Stimulated activated CD4-positive, alpha-beta T cell treated with anti-CD3 and anti-CD28 coated beads, TNF-alpha, amount 100 ng/mL, for 24 hours (primary cell): ENCODE results near the gene KIF4A.

ENCODE experiments used
- DNase-seq, 3 experiments: peaks; one replicate each; pipeline ENCODE4 v3.0.0-alpha.2; 2020; ENCODE audit warnings: low read depth in 3 of 3

Gene KIF4A

GRCh38 chrX:70437921-70438665 lies 148.2 kb downstream of the KIF4A start:
- DNase-seq = no peak

- no peak for DNase-seq
These were observed 149.1 kb downstream of the KIF4A start for GRCh38 chrX:70439016-70439415.

- DNase-seq = no peak
These were observed 152.3 kb downstream of the KIF4A start for GRCh38 chrX:70442224-70442623.

DNA sequence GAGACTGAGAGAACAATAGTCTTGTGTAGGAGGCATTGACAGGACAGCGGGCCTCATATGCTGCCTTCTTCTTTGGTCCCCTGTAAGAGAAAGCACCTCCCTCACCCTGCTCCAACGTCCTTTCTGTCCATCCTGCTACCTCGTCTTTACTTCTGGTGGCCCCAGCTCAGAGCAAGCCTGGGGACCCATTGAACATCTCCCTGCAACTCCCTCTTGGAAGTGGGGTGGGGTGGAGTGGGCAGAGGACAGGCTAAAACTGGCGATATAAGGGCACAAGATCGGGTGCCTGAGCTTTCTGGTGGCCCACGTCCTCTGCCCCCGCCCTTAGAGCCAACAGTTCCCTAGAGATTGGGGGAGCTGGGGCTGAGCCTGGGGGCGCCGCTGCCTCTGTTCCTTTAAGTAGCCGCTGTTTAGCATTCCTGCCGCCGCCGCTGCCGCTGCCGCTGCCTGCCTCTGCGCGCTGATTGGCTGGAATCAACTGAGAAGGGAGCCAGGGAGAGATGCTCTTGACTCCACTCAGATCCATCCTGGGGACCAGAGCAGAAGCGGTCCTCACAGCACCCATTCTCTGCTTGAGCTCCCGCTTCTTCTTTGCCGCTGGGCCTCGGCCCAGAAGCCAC lies 154.5 kb downstream of the KIF4A start, which contains the start of gene DLG3:
Gene DLG3, plus strand, starts transcription at position 510 of the 620 bp plus-strand sequence. CDS start 367 bp downstream, outside the sequence.
- DNase-seq = no peak

- DNase-seq = no peak
These were observed 155.2 kb downstream of the KIF4A start for GRCh38 chrX:70444946-70445656.

- no peak for DNase-seq
These were observed 156.0 kb downstream of the KIF4A start for GRCh38 chrX:70445951-70446350.

DNA sequence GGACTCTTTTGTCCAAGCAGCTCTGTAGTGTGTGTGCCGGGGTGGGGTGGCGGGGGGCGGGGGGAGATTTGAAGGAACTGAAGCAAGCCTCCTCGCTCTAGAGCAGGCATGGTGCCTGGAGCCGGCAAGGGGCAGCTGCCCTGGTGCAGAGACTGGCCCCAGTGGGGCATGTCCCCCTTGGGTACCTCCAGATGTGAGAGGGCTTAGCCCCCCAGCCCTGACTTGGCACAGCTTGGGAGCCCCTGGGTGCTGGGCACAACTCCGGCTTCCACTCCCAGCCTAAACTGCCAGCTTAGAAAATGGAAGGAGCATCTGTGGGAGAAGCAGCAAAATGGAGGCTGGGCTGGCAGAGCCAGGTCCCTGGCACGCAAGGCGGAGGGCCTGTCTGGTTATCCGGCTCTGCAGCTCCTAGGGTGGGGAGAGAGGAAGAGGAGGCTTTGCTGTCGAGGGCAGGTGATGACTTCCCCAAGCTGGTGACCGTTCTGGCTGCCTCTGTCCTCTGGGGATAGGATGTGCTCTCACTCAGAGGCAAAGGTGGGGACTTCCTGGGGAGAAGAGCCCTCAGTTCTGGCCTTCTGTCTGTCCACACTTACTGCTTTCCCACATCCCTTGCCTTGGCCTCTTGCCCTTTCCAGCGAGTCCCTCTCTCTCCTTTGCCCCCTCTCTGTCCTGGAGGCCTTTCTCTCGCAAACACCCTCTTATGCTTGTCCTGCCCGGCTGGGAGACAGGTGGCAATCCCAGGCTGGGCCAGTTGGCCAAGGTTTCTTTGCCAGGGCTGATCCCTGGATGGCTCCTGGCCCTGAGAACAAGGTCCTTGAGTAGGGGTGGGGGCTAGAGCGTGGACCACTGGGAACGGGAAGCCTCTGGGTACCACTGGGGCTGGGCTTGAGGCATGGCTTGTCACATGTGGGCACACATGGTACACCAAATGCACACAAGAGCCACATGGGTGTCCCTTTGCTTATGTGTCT lies 156.8 kb downstream of the KIF4A start:
- DNase-seq = no peak

DNA sequence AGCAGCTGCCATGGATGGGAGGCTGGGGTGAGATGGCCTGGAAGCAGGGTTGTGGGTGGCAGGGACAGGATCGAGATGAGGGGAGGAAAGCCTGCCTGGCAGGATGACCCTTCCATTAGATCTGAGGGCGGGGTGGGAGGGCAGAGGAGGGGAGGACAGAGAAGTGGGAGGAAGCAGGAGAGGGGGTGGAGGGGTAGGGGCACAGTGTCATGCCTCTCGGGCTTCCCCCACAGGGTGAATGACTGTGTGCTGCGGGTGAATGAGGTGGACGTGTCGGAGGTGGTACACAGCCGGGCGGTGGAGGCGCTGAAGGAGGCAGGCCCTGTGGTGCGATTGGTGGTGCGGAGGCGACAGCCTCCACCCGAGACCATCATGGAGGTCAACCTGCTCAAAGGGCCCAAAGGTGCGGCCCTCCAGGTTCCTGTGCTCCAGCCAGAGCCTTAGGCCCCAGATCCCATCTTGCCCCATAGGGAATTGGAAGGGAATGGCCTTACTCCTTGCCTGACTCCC lies 159.6 kb downstream of the KIF4A start:
- no peak for DNase-seq

GRCh38 chrX:70452143-70452733 lies 162.3 kb downstream of the KIF4A start:
- peak in 1 of 3 experiments; percentile 57 for DNase-seq

DNA sequence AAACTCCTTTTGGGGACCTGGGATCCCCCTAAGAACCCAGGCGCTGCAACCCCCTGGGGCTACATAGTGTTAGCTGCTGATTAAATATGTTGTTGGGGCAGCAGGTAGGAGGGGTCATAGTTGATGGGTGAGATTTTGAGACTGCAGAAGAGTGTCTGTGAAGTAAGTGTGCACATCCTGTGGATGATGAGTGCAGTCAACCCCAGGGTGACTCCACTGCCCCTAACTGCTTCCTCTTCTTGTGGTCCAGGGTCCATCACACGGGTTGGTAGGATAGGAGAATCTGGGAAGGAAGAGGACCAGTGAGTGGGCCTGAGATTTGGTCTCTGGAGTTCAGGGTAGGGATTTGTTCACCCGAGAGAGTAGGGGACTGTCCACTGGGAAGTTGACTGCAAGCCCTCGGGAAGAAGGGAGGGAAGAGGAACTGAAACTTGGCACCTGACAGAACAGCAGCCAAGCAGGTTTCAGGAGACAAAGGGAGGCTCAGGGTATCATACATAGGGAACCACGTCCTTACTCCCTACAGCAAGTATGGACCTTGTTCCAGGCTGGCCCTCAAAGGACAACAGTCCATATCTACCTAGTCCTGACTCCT lies 163.2 kb downstream of the KIF4A start:
- DNase-seq = no peak

DNA sequence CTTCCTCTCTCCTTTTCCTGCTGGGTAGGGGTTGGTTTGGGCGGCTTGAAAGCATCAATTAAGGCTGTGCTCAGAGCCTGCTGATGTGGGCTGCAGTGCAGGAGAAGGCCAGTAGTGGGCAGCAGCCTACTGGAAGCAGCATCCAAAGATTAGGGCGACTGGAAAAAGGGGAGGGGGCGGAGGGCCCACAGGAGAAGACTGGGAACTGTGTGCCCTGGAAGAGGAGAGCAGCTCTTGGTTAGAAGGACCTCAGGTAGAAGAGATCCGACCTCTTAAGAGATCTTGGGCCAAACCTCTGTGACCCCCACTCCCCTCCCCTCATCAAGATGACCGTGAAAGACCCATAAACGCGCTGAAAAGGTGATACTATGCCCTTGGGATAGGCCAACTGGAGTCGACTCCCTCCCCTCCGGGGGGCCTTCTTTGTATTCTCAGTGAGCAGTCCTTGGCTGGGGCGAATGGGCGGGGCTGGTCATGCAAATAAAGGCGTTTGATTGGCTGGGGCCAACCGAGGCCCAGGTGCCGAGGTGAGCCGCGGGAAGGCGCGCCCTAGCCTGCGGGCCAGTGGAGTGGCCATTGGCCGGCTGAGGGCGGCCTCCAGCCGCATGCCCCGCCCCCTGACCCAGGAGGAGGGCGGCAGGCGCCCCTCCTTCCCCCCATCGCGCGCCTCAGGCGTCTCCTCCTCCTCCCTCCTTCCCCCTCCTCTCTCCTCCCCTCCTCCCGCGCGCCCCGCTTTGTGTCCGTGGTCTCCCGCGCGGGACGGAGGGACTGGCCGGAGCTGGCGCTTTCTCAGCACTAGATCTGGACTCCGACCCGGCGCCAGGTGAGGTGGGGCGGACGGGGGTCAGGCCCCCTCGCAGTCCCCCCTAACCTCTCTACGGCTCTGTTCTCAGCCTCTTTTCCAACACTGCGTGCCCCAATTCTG lies 164.8 kb downstream of the KIF4A start:
- peak; percentile 19 to 62 (median 34) for DNase-seq

DNA sequence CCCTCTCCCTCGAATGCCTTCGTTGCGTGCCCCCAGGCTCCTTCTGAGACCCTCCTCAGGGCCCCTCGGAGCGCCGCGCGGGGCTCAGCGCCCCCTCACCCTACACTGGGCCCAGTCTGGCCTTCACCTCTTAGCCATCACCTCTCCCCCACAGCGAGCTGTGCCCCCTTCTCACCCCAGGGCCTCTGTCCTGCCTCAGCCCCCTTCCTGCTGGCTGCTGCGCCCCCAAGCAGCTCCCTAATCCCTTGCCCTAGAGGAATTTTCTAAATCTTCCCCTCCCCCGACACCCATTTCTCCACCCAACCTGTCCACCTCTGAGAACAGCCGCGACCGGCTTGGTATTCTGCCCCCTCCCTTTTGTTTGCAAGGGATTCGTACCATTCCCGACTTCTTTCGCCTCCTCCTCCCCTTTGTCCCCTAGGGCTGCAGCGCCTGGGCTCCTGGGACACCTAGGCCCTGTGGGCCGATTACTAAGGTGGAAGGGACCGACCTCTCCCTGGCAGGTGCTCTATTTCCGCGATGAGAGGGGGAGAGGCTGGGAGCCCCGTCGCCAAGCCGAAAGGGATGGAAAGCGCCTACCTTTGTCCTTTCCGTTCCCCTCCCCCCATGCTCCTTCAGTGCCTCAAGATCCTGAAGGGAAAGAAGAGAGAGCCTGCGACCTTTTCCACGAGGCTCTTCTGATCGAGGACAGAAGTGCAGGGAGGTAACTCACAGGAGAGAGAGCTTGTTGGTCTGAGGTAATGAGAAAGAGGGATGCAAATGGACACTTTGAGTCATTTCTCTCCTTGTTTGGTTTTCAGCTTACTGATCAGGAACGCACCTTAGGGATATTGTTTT lies 165.7 kb downstream of the KIF4A start:
- DNase-seq = no peak

- no peak for DNase-seq
These were observed 166.4 kb downstream of the KIF4A start for GRCh38 chrX:70456256-70456655.

DNA sequence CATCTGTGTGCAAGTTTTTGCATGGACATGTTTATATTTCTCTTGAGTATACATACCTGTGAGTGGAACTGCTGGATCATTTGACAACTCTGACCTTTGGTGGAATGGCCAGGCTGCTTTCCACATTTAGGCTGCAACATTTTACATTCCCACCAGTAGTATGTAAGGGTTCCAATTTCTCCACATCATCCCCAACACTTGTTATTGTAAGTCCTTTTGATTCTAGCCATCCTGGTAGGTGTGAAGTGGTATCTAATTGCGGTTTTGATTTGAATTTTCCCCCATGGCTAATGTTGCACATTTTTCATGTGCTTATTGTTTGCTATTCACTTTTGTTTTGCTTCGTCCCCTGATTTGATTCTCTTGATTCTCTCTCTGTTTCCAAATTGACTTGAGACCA lies 171.1 kb downstream of the KIF4A start:
- DNase-seq = no peak

- DNase-seq = no peak
These were observed 174.1 kb downstream of the KIF4A start for GRCh38 chrX:70464051-70464450.

DNA sequence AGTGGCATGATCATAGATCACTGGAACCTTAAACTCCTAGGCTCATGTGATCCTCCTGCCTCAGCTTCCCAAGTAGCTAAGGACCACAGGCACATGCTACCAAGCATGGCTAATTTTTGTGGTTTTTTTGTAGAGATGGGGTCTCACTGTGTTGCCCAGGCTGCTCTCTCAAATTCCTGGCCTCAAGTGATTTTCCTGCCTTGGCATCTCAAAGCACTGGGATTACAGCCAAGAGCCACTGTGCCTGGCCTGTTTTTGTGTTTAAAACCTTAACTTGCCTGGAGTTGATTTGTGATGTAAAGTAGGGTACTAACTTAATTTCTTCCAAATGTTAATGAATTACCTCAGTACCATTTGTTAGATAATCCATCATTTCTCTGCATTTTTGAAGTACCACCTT lies 177.1 kb downstream of the KIF4A start:
- DNase-seq = no peak

- DNase-seq = no peak
These were observed 178.8 kb downstream of the KIF4A start for GRCh38 chrX:70468709-70469108.
